ENCODE measurements around the gene PCED1A. TPM values are rescaled to one million over a fixed set of nuclear protein-coding genes. Genes with fewer than 3 reads are reported as not detected.

PCED1A gene
- total RNA-seq, 4 donors from 2014 or later, result 13.8 to 23.2 (median 16.7) TPM

GRCh38 chr20:2825761-2826160 is 14.7 kb downstream of the PCED1A start:
- ATAC-seq, result no peak
- H3K4me1 ChIP-seq, result peaks cover 0 to 7% (median 0%) of the 10 kb centered on the region in 3 donors
- H3K4me3 ChIP-seq, result no peak overlapping the region
- H3K36me3 ChIP-seq, result no peaks in the 10 kb centered on the region
- H3K27me3 ChIP-seq, result peaks cover 43% of the 10 kb centered on the region
- no peaks in the 10 kb centered on the region for H3K9me3 ChIP-seq
- H3K27ac ChIP-seq, result no peak overlapping the region
- no peak for TF ChIP-seq POLR2A (IDR thresholded peaks at IDR 0.05)
- TF ChIP-seq EP300 (IDR thresholded peaks at IDR 0.05), result no peak
- TF ChIP-seq, protein P1, sequence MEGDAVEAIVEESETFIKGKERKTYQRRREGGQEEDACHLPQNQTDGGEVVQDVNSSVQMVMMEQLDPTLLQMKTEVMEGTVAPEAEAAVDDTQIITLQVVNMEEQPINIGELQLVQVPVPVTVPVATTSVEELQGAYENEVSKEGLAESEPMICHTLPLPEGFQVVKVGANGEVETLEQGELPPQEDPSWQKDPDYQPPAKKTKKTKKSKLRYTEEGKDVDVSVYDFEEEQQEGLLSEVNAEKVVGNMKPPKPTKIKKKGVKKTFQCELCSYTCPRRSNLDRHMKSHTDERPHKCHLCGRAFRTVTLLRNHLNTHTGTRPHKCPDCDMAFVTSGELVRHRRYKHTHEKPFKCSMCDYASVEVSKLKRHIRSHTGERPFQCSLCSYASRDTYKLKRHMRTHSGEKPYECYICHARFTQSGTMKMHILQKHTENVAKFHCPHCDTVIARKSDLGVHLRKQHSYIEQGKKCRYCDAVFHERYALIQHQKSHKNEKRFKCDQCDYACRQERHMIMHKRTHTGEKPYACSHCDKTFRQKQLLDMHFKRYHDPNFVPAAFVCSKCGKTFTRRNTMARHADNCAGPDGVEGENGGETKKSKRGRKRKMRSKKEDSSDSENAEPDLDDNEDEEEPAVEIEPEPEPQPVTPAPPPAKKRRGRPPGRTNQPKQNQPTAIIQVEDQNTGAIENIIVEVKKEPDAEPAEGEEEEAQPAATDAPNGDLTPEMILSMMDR (IDR thresholded peaks at IDR 0.05), result no peak
- no peak for TF ChIP-seq POLR2AphosphoS5 (IDR thresholded peaks at IDR 0.05)
- 80 to 94% methylated on average over 2 of the region's 2 CpGs for WGBS, 2 donors (ENCODE audit: low coverage in 1 of 2)

GRCh38 chr20:2822073-2822472 is 18.4 kb downstream of the PCED1A start:
- Histone ChIP-seq H3K4me1 (peaks cover 0 to 15% (median 0%) of the 10 kb centered on the region in 3 donors), H3K36me3 (no peaks in the 10 kb centered on the region), H3K4me3 (no peak overlapping the region), H3K27me3 (peaks cover 66% of the 10 kb centered on the region), H3K9me3 (no peaks in the 10 kb centered on the region), H3K27ac (no peak overlapping the region)
- no peak for ATAC-seq
- WGBS, 2 donors (ENCODE audit: low coverage in 1 of 2), result 17% methylated on average over 2 of the region's 5 CpGs; no CpG with 5 or more reads in 1 of the 2 donors
- no peak for TF ChIP-seq POLR2A (IDR thresholded peaks at IDR 0.05)
- TF ChIP-seq, protein P1 (IDR thresholded peaks at IDR 0.05), result no peak
- TF ChIP-seq POLR2AphosphoS5 (IDR thresholded peaks at IDR 0.05), result no peak
- no peak for TF ChIP-seq EP300 (IDR thresholded peaks at IDR 0.05)

DNA sequence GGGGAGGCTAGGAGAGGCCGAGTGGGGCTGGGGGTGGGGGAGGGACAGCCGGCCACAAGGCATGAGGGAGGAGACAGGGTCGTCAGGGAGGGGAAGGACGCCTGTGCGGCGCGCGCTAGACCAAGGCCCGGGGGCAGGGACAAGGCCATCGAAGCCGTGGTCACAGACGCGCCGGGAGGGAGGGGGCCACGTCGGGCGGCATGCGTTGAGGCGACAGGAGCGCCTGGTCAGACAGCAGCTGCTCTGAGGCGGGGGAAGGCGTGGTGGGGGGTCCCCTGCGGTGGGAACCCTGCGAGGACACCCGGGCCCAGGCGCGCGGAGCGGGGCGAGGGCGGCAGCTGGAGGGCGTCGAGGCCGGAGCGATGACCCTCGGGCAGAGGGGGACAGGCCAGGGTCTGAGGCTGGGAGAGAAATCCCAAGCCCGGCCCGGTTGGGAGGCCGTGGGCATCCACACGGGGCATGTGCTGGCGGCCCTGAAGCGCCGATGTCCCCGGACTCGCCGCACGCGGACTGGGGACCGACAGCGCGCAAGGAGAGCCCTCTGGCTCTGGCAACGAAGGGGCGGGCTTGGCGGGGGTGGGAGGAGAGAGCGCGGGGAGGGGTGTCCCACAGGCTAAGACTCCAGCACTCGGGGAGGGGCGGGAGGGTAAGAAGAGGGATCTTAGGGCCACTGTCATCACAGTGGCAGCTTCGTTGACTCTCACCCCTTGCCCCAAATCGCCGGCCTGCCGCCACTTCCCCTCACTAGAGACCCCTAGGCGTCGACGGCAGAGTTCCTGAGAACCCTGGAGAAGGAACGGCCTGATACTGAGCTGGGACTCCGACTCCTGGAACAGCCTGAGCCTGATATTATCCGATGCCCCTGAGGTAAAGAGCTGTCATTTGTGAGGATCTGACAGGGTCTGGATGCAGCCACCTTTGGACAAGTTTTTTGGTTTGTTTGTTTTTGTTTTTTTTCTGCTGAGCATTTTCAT is 19.3 kb downstream of the PCED1A start:
- H3K27me3 ChIP-seq, result peaks cover 66% of the 10 kb centered on the region
- H3K27ac ChIP-seq, result no peak overlapping the region
- TF ChIP-seq, protein P1 (IDR thresholded peaks at IDR 0.05), result no peak
- TF ChIP-seq POLR2AphosphoS5 (IDR thresholded peaks at IDR 0.05) (no peak), POLR2A (IDR thresholded peaks at IDR 0.05) (no peak)
- H3K4me1 ChIP-seq, result peaks cover 0 to 15% (median 0%) of the 10 kb centered on the region in 3 donors
- no peaks in the 10 kb centered on the region for H3K9me3 ChIP-seq
- no peak overlapping the region for H3K4me3 ChIP-seq
- WGBS, 2 donors (ENCODE audit: low coverage in 1 of 2), result 0 to 60% methylated on average over 1 to 9 of the region's 68 CpGs
- no peak for ATAC-seq
- H3K36me3 ChIP-seq, result no peaks in the 10 kb centered on the region

DNA sequence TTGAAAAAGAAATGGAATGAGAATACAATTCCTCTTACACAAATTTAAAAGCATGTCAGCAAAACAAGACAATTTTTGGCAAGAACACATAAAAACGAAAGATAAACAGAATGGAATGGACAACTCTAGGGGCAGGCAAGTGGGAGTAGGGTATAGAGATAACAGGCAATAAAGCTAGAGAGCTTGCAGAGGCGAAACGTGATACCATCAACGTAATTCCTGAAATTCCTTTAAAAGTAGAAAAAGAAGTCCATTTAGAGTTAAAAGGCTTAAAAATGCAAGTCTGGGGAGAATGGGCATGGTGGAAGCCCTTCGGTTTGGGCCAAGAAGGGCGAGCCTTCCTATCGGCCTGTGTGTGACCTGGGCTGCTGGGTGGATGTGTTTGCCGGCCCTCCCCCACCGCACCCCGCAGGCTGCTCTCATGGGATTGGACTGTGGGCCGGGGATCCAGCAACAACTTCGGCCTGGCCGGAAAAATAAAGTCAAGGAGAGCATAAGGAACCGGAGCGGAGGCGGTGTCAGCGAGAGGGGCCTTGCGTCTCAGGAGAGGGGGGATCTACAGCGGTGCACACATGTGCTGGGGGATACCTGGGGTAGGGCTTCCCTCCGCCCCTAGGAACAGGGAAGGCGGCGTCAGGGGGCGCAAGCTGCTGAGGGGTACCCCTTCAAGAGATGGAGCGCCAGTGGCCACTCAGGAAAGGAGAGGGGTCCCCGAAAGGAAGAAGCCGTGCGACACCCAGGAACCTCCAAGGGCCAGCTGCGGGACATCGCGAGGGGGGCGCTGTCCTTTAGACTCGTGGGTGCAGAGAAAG is 20.2 kb downstream of the PCED1A start:
- no peaks in the 10 kb centered on the region for H3K9me3 ChIP-seq
- peaks cover 0 to 15% (median 0%) of the 10 kb centered on the region in 3 donors for H3K4me1 ChIP-seq
- H3K36me3 ChIP-seq, result no peaks in the 10 kb centered on the region
- no peak overlapping the region for H3K4me3 ChIP-seq
- H3K27me3 ChIP-seq, result peaks cover 61% of the 10 kb centered on the region
- no peak overlapping the region for H3K27ac ChIP-seq
- TF ChIP-seq POLR2A (IDR thresholded peaks at IDR 0.05) (no peak), POLR2AphosphoS5 (IDR thresholded peaks at IDR 0.05) (no peak), EP300 (IDR thresholded peaks at IDR 0.05) (no peak)
- TF ChIP-seq, protein P1 (IDR thresholded peaks at IDR 0.05), result no peak
- WGBS, 2 donors (ENCODE audit: low coverage in 1 of 2), result 22 to 25% methylated on average over 17 to 18 of the region's 32 CpGs
- ATAC-seq, result no peak

Data from gastroesophageal sphincter (tissue), 4 donors.